Measurements from ENCODE around the gene GNG13. TPM values are rescaled to one million over a fixed set of nuclear protein-coding genes. Genes with fewer than 3 reads are reported as not detected.

Gene GNG13
- total RNA-seq, 1 experiment from 2014 or later: not detected

DNA sequence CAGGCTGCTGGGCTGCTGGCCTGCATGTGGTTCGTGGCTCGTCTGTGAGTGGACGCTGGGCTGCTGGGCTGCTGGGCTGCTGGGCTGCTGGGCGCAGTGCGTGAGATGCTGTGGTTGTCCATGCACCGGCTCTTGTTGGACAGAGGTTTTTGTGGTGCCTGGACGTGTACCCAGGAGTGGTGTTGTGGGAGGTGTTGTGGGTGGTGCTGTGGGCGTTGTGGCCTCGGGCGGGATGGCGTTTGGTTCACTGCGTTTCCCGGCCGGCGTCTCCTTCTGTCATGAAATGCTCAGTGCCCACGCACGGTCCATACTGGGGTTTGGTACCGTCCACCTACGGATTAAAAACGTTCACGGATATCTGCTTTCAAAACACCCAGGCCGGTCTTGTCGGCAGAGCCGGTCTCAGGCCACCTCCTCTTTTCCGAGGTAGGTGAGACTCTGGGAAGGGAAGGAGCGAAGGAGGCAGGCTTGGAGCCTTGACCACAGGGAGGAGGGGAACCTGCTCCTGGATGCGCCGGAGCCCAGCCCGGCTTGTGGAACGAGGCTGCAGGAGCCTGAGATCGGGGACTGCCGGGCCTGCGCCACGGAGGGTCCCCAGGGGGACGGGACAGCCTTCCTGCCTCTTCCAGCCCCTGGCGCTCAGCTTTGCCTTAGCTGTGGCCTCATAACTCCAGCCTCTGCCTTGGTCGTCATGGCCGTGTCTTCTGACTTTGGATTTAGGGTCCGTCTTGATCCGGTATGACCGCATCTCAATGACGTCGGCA lies 29.8 kb upstream of the GNG13 start:
- Histone ChIP-seq H3K23me2 (ENCODE audit: insufficient read length, low read depth, low read length, poor library complexity, severe bottlenecking) (no peaks in the 10 kb centered on the region), H3K79me2 (ENCODE audit: insufficient read depth, low read length) (no peaks in the 10 kb centered on the region), H2AK5ac (ENCODE audit: insufficient read length, low read length) (no peak overlapping the region), H4K5ac (ENCODE audit: insufficient read length, low read depth, low read length) (no peak overlapping the region), H3K9ac (ENCODE audit: extremely low read depth, insufficient read length, low read length) (no peak overlapping the region), H3K27ac (ENCODE audit: insufficient read length, low read depth, low read length) (no peak overlapping the region), H2BK12ac (ENCODE audit: insufficient read length, low read depth, low read length) (no peak overlapping the region), H3K27me3 (ENCODE audit: insufficient read depth, low read length) (no peaks in the 10 kb centered on the region), H3K4me1 (ENCODE audit: insufficient read depth, low read length) (no peaks in the 10 kb centered on the region), H2BK5ac (ENCODE audit: insufficient read length, low read length) (no peak overlapping the region), H3K79me1 (ENCODE audit: insufficient read depth, low read depth, low read length, poor library complexity, severe bottlenecking) (no peaks in the 10 kb centered on the region), H3K14ac (ENCODE audit: insufficient read depth, low read length) (no peak overlapping the region; the same call in 1 of the 2 replicates), H2AFZ (ENCODE audit: low read length) (no peak overlapping the region), H3K4me2 (ENCODE audit: insufficient read depth, insufficient read length, low read length) (no peak overlapping the region), H3K4ac (ENCODE audit: low read depth, low read length) (no peak overlapping the region), H3K9me3 (ENCODE audit: control insufficient read depth, low read depth, low read length) (no peaks in the 10 kb centered on the region), H4K8ac (replicated peaks; ENCODE audit: insufficient read length, low read depth, low read length) (no peak overlapping the region), H4K91ac (ENCODE audit: insufficient read length, low read depth, low read length) (no peak overlapping the region), H3K23ac (ENCODE audit: insufficient read length, low read depth, low read length) (no peak overlapping the region), H3K18ac (ENCODE audit: insufficient read length, low read depth, low read length) (no peak overlapping the region), H2BK120ac (ENCODE audit: low read depth, low read length, poor library complexity, severe bottlenecking) (no peak overlapping the region), H3K56ac (ENCODE audit: insufficient read length, low read depth, low read length) (no peak overlapping the region), H3T11ph (ENCODE audit: low read length) (no peak overlapping the region), H2BK15ac (ENCODE audit: low read depth, low read length) (no peak overlapping the region), H4K20me1 (ENCODE audit: control insufficient read depth, insufficient read depth, insufficient read length) (no peaks in the 10 kb centered on the region), H2BK20ac (ENCODE audit: low read depth, low read length, poor library complexity, severe bottlenecking) (no peak overlapping the region)
- no peak for DNase-seq
- peak overlapping the region in 1 of 3 experiments; percentile 49; a peak in 1 of 7 replicates for H3K27ac Mint-ChIP-seq
- peaks cover 6% of the 10 kb centered on the region in 2 experiments; a peak in 2 of 4 replicates for H3K4me1 Mint-ChIP-seq
- peaks cover 20% of the 10 kb centered on the region for H3K27me3 Mint-ChIP-seq (ENCODE audit: low read depth)
- H3K4me3 Mint-ChIP-seq: peak overlapping the region in 1 of 2 experiments; percentile 6; a peak in 1 of 5 replicates
- WGBS (ENCODE audit: extremely low coverage, insufficient read length, low lambda C conversion rate): no CpG with 5 or more reads among the region's 43 CpGs
- peaks cover 0 to 2% of the 10 kb centered on the region in 2 experiments; a peak in 2 of 5 replicates for H3K9me3 Mint-ChIP-seq
- TF ChIP-seq, protein P1, sequence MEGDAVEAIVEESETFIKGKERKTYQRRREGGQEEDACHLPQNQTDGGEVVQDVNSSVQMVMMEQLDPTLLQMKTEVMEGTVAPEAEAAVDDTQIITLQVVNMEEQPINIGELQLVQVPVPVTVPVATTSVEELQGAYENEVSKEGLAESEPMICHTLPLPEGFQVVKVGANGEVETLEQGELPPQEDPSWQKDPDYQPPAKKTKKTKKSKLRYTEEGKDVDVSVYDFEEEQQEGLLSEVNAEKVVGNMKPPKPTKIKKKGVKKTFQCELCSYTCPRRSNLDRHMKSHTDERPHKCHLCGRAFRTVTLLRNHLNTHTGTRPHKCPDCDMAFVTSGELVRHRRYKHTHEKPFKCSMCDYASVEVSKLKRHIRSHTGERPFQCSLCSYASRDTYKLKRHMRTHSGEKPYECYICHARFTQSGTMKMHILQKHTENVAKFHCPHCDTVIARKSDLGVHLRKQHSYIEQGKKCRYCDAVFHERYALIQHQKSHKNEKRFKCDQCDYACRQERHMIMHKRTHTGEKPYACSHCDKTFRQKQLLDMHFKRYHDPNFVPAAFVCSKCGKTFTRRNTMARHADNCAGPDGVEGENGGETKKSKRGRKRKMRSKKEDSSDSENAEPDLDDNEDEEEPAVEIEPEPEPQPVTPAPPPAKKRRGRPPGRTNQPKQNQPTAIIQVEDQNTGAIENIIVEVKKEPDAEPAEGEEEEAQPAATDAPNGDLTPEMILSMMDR (conservative IDR thresholded peaks at IDR 0.05): no peak
- H3K36me3 Mint-ChIP-seq (ENCODE audit: insufficient read depth in 1 of 3, low read depth in 3 of 3): no peaks in the 10 kb centered on the region; a peak in 1 of 7 replicates
